Activated CD4-positive, alpha-beta T cell treated with anti-CD3 and anti-CD28 coated beads for 1 hour (primary cell): ENCODE measurements around the gene PSPN.
A peak's percentile ranks its signal among the peaks of the same experiment; 100 is the strongest.

Experiments used
- DNase-seq: peaks from one replicate; pipeline ENCODE4 v3.0.0-alpha.2; 2020

PSPN gene, protein sequence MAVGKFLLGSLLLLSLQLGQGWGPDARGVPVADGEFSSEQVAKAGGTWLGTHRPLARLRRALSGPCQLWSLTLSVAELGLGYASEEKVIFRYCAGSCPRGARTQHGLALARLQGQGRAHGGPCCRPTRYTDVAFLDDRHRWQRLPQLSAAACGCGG

DNA sequence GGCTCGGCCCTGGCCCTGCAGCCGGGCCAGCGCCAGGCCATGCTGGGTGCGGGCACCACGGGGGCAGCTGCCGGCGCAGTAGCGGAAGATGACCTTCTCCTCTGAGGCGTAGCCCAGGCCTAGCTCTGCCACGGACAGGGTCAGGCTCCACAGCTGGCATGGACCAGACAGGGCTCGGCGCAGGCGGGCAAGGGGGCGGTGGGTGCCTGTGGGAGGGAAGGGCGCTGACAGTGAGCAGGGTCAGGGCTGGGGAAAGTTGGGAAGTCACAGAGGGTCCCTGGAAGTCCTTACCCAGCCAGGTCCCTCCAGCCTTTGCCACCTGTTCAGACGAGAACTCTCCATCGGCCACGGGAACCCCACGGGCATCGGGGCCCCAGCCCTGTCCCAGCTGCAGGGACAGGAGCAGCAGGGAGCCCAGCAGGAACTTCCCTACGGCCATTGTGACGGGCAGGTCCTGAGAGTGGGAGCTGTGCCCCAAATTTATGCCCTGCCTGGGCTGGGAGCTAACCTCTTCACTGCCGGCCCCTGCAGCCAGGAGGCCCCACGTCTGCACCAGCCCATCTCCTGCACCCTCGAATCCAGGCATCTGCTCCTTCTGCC is at the start of gene PSPN:
Gene PSPN, minus strand, starts transcription at position 523 of the 600 bp plus-strand sequence. Its CDS starts 84 bp downstream, at position 439.
- DNase-seq = no peak

DNA sequence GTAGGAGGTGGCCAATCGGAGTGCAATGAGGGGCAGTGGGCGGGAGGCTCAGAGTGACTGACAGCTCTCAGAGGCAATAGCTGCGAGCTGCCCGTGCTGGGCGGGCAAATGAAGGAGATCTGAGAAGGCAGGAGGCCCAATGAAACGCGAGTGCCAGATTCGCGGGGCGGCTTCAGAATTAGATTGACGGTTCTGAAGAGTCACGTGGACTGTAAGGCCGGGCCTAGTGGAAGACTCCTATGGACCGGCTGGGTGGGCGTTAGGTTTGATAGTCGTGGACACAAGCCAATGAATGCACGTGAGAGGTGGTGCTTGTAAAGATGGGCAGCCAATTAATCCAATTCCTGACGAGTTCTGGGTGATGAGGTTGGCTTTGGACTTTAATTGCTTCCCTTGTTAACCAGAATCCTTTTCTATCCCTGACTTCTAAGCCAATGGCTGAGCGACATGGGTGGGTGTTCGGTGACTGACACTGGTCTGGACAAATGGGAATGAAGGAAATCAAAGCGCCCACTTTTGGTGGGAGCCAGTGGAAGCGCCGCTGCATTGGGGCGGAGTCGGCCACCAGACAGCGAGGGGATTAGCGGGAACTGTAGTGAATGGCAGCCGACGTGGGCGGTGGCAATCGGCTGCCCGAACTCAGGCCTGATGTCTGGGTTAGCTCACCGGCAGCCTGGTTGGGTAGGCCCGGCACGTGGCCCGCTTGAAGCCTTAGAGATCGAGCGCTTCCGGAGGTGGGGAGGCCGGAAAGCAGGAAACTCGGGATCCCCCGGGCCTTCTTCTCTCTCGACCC is 49.4 kb upstream of the PSPN start:
- peak; percentile 99 for DNase-seq

DNA sequence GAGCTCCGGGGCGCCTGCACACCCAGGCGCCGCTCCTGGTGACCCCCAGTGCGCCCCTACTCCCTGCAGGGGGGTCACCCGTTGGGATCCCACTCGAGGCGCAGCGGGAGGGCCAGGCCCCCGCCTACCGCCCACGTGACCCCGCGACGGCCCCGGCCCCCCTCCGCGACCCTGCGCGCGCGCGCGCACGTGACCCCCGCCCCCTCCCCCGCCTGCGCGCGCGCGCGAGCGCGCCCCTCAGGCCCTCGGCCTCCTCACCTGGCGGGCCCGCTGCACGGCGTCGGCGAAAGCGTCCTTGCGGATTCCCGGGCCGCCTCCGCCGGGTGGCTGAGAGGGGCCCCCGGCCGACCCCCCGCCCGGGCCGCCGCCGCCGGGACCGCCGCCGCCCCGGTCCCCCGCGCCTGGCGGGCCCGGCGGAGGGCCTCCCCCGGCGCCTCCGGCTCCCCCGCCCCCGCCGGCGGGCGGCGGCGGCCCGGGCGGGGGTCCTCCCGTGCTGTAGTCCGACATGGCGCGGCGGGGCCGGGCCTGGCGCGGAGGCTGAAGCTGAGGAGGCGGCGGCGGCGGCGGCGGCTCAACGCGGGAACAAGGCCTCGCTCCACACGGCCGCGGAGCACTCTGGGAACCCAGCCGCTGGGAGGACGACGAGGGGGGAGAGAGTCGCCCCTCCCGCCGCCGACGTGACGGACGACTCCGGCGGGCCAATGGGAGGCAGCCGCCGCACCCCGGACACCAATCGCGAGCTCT is 48.6 kb upstream of the PSPN start, which contains the start of gene KHSRP:
Gene KHSRP, minus strand, starts transcription at position 617 of the 744 bp plus-strand sequence. Its CDS starts 110 bp downstream, at position 507.
- no peak for DNase-seq

DNA sequence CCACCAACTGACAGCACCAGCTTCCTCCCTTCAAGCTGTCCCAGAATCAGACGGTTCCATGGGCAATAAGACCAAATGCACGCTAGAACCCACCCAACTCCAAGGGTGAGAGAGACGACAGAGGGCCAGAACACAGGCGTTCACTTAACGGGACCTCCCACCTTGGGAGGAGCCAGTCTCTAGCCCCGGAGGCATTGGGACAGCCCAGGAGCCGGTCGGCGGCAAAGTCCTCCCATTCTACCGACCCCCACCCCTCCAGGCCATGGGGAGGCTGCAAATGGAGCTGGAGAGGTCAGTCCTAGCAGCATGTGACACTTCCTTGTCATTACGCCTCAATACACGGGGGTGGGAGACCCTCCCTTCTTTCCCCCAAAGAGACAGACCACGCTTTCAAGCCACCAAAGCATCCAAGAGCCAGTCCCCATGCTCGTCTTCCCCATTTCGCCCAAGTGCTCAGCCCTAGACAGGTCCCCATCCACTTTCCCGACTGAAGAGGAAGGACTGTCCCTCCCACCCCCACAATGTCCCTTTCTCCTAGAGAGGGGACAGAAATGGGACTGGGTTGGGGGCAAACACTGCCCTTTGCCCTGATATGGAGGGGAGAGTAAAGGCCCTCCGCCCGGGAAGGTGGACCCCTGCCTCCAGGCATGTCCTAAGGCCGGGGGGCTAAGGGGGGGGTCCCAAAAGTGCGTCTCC is 47.9 kb upstream of the PSPN start:
- no peak for DNase-seq

DNA sequence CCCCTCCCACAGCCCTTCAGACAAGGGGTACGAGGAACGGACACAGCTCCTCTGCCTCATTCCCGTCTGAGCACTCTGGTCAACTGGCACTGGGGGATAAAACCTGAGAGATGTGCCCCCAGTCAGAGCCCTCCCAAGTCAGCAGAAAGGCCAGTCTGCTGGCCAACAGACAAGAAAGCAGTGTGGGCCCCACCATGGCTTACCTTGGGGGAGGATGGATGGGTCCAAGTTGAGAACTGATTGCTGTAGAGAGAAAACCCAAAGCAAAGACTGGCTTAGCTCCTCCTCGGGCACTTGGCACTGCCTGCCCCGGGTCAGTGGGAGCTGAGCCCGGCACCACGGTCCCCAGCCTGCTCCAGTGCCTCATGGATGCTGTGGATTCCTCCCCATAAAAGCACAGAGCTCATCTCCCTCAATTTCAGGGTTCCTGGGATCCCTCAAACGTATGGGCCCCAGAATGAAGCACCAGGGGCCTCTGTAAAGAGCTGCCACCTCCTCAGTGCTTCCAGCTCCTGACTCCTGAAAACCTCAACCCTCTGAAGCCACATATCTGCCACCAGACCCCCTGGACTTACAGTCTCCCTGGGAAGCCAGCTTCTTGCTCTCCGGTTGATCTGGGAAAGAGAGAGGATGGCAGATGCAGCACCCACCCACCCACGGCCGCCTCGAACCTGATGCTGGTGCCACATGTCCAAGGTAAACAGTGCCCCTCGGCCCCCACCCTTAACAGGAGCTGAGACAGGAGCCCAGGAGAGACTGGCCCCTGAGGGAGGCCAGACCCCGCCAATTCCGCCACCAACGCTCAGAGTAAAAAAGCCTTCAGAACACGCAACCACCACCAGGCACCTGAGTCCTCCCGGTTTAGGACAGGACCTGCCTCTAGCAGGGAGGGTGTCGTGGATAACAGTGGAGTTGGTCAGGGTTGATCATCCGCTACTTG is 45.6 kb upstream of the PSPN start:
- DNase-seq = no peak

DNA sequence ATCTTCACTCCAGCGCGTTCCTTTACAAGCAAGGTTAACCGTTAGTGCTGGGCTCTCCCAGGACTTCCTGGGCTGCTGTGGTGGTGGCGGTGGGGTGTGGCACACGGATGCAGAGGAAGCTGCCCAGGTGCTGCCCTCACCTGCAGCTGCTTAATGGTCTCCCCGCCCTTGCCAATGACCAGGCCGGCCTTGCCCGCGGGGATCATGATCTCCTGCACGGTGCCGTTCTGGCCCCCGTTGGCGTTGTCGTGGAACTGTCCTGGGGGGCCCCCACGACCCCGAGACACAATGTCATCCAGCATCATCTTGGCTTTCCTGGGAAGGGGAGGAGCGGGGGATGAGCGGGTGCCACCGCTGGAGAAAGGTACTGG is 42.8 kb upstream of the PSPN start:
- DNase-seq = no peak

DNA sequence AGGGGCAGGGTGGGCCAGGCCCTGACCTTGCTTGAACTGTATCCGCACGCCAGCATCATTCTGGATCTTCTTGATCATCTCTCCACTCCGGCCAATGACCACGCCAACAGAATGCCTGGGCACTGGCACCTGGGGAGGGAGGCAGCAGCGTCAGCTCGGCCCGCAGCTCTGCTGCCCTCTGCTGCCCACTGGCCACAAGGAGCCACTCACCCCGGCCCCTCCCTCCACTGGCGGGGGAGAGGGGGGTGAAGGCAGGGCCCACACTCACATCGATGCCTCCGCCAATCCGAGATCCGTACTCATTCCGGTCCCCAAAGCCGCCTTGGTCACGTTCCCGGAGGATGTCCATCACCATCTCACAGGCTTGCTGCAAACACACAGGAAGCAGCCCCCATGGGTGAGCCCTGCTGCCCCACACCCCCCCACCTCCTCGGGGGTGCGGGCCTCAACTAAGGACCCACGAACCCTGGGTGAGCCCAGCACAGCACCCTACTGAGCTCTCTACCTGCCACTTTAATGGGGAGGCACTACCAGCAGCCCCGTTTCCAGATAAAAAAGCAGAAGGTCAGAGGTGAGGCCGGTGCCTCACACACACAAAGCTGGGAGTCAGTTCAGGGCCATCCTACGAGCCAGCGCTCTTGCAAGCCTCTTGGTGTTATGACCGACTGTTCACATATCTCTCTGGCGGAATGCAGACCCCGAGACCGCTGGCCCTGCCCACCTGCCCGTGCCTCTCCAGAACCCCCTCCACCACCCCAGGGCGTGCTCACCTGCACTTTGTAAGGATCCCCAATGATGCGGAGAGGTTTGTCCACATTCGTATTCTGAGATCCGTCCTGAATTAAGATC is 42.2 kb upstream of the PSPN start:
- DNase-seq = no peak

DNA sequence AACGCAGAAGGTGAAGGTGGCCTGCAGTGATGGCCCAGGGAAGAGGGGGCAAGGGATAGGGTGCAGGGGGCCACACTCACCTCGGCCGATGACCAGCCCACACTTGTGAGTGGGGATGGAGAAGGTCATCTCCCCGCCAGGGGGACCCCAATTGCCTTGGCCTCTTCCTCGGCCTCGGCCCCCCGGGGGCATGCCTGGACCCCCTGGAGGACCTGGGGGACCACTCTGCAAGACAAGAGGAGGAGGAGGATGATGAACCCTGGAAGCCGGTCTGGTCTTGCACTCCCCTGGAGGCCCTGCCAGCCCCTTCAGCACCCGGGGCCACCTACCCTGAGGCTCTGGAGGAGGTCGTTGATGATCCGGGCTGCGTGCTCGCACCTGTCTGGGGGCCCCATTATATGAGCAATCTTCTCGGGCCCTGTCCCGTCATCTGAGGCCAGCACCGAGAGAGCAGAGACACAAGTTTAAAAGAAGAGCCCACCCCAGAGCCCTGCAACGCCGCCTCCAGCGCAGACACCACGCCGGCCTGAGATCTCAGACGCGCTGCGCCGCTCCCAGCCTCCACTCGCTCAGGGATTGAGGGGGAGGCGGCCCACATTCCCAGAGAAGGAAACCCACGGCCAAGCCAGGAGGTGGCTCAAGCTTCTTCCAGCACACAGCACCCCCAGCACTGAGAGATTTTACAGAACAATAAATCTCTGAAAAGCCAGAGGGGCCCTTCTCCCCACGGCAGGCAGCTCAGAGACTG is 41.1 kb upstream of the PSPN start:
- no peak for DNase-seq

DNA sequence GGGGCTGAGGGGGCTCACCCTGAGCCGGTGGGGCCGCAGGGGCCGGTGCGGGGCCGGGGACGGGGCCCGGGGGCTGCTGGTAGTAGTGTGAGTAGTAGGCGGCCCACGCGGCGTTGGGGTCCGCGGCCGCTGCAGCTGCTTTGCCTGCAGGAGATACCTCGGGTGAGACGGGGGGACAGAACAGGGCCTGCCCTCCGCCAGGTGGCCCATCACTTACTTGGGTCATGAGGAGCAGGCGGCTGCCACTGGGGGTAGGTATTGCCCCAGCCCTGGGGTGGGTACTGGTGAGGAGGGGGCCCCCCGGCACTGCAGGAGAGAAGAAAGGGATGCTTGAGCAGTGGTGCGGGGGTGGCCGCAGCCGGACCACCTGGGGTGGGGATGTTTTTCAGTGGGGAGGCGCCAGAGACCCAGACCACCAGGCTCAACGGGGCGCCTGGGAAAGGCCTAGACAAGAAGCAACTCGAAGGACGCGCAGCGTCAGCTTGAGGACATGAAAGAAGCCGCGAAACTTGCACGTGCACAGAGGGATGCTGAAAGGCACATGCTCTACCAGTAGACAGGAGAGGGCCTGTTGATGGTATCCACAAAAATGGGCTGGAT is 40.0 kb upstream of the PSPN start:
- DNase-seq = no peak

DNA sequence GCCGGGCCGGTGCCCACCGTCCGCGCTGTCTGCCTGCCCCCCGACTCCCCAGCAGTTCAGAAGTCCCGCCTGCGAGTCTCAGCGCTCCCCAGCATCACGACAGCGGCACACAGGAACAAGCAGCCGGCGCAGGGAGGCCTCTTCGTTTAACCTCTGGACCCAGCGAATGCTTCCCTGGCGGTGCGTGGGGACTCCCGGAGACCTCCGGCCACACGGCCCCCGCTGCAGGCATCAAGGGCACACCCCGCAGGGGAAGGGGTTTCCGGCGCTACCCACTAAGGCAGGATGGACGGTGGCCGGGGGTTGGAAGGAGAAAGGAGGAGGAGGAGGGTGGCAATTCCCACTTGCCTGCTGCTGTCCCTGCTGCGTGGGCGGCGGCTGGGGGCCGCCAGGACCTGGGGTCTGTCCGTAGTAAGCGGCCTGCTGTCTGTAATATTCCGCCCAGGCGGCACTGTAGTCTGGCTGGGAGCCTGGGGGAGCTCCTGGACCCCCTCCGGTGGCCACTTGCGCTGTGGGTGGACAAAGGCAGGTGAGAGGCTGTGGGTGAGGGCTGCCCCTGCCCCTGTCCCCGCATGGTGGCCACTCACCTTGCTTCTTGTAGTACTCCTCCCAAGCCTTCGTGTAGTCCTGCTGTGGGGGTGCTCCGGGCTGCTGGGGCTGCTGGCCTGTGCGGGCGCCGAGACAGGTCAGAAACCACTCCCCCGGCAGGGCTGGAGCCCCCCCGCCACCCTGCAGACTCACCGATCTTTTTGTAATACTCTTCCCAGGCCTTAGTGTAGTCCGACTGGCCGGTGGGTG is 39.3 kb upstream of the PSPN start:
- no peak for DNase-seq

DNA sequence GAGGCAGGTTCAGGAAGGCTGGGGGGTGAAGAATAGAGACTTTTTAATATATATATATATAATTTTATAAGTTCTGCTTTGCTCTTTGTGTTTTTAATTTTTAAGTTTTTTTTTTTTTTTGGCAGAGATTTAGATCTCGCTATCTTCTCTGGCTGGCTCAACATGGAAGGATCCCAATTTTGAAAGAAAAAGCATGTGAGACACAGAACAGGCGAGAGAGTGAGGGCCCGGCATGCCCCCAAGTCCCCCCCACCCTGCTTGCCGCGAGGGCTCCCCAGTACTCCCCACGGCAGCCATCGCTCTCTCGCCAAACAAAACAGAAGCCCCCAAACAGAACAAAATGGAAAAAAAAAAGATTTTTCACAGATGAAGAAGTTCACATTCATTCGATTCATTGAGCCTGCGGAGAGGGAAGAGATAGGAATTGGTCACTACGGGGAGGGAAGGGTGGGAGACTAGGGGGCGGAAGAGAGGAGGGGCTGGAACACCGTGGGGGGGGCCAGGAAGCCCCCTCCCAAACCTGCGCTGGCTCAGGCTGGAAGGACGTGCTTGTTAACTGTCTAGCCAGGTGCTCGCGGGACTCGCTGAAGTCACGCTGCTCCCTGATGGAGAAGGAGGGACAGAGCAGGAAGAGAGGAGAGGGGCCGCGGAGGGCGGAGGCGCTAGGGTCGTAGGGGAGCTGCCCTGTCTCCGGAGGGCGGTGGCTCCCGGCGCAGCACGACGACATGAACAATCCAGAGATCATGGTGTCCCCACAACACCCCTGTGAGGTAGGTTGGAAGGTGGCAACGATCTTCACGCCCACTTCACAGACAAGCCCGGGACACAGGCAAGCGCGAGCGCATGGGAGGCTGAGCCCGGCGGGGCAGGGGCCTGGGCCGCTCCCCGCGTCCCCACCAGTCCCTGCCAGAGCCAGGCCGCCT is 38.2 kb upstream of the PSPN start:
- DNase-seq = no peak

DNA sequence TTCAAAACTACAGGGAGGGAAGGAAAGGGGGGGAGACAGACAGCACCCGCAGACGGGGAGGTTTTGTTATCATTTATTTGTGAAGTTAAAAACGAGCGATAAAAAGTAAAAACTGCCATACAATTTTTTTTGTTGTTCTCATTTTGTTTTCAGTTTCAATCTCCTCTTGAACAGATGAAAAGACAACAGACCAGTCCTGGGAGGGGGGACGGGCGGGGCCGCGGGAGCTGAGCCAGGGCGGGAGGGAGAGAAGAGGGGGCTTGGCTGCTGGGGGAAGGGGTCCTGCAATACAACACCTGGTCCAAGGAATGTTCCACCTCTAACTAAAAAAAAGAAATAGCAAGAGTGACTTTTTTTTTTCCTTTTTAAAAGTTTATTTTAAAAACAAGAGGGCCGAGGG is 37.6 kb upstream of the PSPN start:
- no peak for DNase-seq

DNA sequence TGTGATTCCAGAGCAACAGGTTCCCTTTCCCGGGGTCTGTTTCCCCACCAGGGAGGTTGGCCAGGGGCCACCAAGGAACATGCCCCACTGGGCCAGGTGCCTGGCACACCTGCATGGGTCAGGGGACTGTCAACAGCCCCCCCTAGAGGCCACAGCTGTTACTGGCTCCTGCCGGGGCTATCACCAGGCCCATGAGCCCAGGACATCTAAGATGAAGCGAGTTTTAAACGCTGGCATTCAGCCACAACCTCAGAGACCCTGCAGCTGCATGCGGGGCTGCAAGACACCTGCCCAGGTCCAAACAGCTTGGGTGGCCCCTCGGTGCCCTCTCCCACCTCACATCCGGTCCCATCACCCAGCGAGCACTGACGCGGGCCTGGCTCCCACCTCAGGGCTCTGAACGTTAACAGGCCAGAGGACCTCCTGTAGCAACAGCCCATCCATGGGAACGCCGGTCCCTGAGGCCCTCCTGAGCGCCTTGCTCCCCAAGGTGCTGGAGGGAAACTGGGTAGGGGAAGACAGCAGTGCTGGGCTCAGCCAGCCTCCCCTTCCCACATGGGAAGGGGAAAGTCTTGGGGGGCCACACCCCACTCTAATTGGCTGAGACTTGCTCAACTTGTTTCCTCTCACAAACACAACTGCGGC is 36.8 kb upstream of the PSPN start:
- DNase-seq = no peak

DNA sequence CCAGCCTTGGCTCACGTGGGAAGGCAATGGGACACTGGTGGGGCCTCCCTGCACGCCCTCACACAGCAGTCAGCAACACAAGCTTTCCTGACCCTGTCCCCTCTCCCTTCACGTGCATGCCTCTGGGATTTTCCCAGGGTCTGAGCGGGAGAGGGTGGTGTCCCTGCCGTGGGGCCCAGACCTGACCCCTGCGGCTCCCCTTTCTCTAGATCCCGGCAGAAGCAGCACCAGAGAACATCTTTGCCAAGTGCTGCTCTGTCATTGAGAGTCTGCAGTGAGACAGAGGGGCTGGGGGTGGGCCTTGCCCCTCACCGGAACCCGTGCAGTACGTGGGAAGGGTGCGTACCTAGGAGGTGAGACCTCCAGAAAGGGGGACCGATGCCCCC is 36.3 kb upstream of the PSPN start:
- DNase-seq = no peak

DNA sequence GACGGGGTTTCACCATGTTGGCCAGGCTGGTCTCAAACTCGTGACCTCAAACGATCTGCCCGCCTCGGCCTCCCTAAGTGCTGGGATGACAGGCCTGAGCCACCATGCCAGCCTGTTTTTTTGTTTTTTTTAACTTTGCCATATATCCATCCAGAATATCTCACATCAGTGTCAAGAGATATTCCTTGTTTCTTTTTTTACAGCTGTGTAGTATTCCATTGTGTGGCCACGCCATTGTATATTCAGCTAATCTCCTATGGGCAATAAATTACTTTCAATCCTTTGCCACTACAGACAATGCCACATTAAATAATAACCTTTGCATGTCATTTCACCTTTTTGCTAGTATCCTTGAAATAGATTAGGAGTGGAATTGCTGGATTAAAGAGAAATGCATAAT is 33.6 kb upstream of the PSPN start:
- DNase-seq = no peak

DNA sequence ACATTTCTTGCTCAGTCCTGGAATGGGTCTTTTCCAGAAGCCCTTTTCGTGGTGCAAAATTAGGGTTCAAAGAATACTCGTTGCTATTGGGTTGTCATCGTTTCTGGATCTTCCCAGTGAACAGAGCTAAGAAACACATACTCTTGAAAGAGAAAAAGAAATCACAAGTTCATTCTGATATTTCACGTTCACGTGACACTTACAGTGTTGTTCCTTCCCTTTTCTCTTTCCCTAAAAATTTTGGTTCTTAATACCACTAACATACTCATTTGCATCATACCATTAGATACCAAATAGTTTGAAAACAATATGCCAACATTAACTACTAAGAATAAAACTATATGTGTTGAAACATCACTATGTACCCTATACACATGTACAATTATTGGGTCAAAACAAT is 30.7 kb upstream of the PSPN start:
- DNase-seq = no peak
